HepG2 (cell line): ENCODE data around the gene SLC2A4. TPM values are rescaled to one million over a fixed set of nuclear protein-coding genes. Genes with fewer than 3 reads are reported as not detected.

Source experiments
- ATF4 ChIP-seq, 2 experiments: fragments of 450-650 bp in 1 of 2; sonication (generic) in 1 of 2; formaldehyde crosslinking; IDR thresholded peaks; 2 replicates each; pipeline versions ENCODE4 v1.5.0 to v1.8.0; 2020 to 2022; ENCODE audit warnings: mild to moderate bottlenecking in 1 of 2, missing genetic modification reagents in 1 of 2
- FIP1L1 ChIP-seq: fragments of 200-400 bp; formaldehyde crosslinking; IDR thresholded peaks from 2 replicates; pipeline ENCODE4 v1.6.1; 2018; ENCODE audit warnings: low read depth, mild to moderate bottlenecking, low read length, moderate library complexity, borderline replicate concordance; ENCODE audit not compliant: insufficient read depth
- GMEB1 ChIP-seq: sonication (generic); formaldehyde crosslinking; IDR thresholded peaks from 2 replicates; pipeline ENCODE4 v1.5.1; 2020; ENCODE audit warnings: missing genetic modification reagents, mild to moderate bottlenecking, borderline replicate concordance
- HIC2 ChIP-seq: sonication (generic); formaldehyde crosslinking; IDR thresholded peaks from 2 replicates; pipeline ENCODE4 v1.9.0; 2022; ENCODE audit warnings: low read depth, missing genetic modification reagents
- HNRNPL ChIP-seq: fragments of 200-400 bp; formaldehyde crosslinking; IDR thresholded peaks from 2 replicates; pipeline ENCODE4 v1.6.1; 2017; ENCODE audit warnings: mild to moderate bottlenecking, low read depth, low read length
- HOXA7 ChIP-seq: sonication (generic); formaldehyde crosslinking; IDR thresholded peaks from 2 replicates; pipeline ENCODE4 v1.8.1; 2022; ENCODE audit warnings: mild to moderate bottlenecking, missing genetic modification reagents, moderate library complexity
- IKZF5 ChIP-seq: IDR thresholded peaks from 2 replicates; pipeline ENCODE4 v1.6.1; 2018; ENCODE audit warnings: missing genetic modification reagents, mild to moderate bottlenecking, missing compliant biosample characterization
- TRIM22 ChIP-seq: fragments of 450-650 bp; IDR thresholded peaks from 2 replicates; pipeline ENCODE4 v1.6.1; 2017
- ZNF234 ChIP-seq: sonication (generic); formaldehyde crosslinking; conservative IDR thresholded peaks from 2 replicates; pipeline ENCODE4 v1.5.1; 2020; ENCODE audit warnings: mild to moderate bottlenecking, missing genetic modification reagents
- ZNF382 ChIP-seq: sonication (generic); formaldehyde crosslinking; IDR thresholded peaks from 2 replicates; pipeline ENCODE4 v1.5.0; 2020; ENCODE audit warnings: missing genetic modification reagents, mild to moderate bottlenecking, borderline replicate concordance
- ZNF530 ChIP-seq: sonication (generic); formaldehyde crosslinking; IDR thresholded peaks from 2 replicates; pipeline ENCODE4 v1.5.0; 2020; ENCODE audit warnings: low read depth, mild to moderate bottlenecking, missing genetic modification reagents
- ZNF790 ChIP-seq: sonication (generic); formaldehyde crosslinking; IDR thresholded peaks from 2 replicates; pipeline ENCODE4 v1.8.0; 2022; ENCODE audit warnings: missing genetic modification reagents, mild to moderate bottlenecking, borderline replicate concordance
- ZSCAN30 ChIP-seq: sonication (generic); formaldehyde crosslinking; IDR thresholded peaks from 2 replicates; pipeline ENCODE4 v1.5.0; 2020; ENCODE audit warnings: mild to moderate bottlenecking, missing genetic modification reagents
- polyA plus RNA-seq, 8 experiments: library from polyadenylated mRNA; depleted of rRNA in 3 of 8; stranded (reverse) in 7 of 8; unstranded in 1 of 8; fragments of >200 nt; fragmentation: Illumina TruSeq in 4 of 8; extraction: Trizol in 4 of 8; gene quantifications; 2 replicates each; pipeline versions ENCODE4 v1.2.1 to v1.2.3, GENCODE V29; 2011 to 2016; ENCODE audit warnings: low read depth in 4 of 8, missing spikeins in 1 of 8, mixed read lengths in 1 of 8; ENCODE audit not compliant: insufficient read depth in 1 of 8
- total RNA-seq, 5 experiments: library from RNA; depleted of rRNA; stranded (reverse); fragments of >200 nt; fragmentation: Illumina TruSeq; extraction: Trizol; gene quantifications; 2 replicates each; pipeline ENCODE4 v1.2.3, GENCODE V29; 2016; ENCODE audit warnings: low read depth in 1 of 5
- TF ChIP-seq, protein P1 (sequence below): sonication (generic); formaldehyde crosslinking; IDR thresholded peaks from 2 replicates; pipeline ENCODE4 v1.5.1; 2020; ENCODE audit warnings: mild to moderate bottlenecking, missing genetic modification reagents

The SLC2A4 gene
- total and polyA plus RNA-seq, 2 of the 13 experiments (the other 11 are each of a cell fraction or from before 2014, with no cell fraction given): 4.9 to 5.8 TPM

DNA sequence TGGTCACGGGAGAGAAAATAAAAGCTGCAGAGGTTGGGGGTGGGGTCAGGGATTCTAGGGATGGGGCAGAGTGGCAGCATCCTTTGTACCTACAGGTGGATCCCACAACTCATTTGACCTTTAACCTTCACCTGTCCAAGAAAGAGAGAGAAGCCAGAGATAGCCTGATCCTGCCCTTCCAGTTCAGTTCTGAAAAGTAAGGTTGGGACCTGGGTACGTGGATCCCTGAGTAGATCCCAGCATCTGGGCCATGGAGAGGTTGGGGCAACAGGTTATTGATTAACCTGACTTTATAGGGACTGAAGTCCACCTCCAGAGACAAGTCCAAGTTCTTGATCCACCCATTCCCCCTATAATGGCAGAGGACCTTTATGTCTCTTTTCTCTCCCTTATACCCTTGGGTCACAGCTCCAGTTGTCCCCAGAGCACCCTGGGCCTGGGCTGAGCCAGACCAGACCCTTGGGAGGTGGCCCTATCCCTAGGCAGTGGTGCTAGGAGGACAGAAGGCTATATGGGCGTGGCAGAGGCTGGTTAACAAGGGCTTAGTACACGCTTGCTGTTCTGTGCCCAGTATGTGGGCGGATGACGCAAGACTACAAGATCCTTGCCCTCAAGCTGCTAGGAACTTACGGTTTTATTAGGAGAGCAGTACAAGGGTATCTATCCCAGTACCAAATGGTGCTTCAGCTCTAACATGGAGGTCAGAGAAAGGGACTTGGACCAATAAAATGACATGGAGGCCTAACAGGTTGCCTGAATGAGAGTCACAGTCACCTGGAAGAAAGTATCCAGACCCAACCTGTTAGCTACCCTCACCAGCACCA is 22.6 kb upstream of the SLC2A4 start (continued):
- TF ChIP-seq, protein P1, sequence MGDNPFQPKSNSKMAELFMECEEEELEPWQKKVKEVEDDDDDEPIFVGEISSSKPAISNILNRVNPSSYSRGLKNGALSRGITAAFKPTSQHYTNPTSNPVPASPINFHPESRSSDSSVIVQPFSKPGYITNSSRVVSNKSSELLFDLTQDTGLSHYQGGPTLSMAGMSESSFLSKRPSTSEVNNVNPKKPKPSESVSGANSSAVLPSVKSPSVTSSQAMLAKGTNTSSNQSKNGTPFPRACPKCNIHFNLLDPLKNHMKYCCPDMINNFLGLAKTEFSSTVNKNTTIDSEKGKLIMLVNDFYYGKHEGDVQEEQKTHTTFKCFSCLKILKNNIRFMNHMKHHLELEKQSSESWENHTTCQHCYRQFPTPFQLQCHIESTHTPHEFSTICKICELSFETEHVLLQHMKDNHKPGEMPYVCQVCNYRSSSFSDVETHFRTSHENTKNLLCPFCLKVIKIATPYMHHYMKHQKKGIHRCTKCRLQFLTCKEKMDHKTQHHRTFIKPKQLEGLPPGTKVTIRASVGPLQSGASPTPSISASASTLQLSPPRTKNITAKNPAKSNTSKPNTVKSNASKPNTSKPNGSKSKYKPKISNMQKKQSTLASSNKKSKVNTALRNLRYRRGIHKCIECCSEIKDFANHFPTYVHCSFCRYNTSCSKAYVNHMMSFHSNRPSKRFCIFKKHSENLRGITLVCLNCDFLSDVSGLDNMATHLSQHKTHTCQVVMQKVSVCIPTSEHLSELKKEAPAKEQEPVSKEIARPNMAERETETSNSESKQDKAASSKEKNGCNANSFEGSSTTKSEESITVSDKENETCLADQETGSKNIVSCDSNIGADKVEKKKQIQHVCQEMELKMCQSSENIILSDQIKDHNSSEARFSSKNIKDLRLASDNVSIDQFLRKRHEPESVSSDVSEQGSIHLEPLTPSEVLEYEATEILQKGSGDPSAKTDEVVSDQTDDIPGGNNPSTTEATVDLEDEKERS (CRISPR knock-in tag): peak; percentile 80; the same call in 1 of the 2 replicates
- TF ChIP-seq HNRNPL: no peak
- peak in 1 of 2 experiments; percentile 99; a peak in 2 of 4 replicates for TF ChIP-seq ATF4 (CRISPR knock-in tag; IDR thresholded peaks at IDR 0.05)
- TF ChIP-seq FIP1L1: no peak
- TF ChIP-seq ZNF530 (CRISPR knock-in tag): no peak
- peak; percentile 41; the same call in 1 of the 2 replicates for TF ChIP-seq GMEB1 (CRISPR knock-in tag)
- no peak for TF ChIP-seq ZNF790 (CRISPR knock-in tag)
- TF ChIP-seq ZNF234 (CRISPR knock-in tag): no peak
- no peak for TF ChIP-seq TRIM22
- peak; percentile 72 for TF ChIP-seq HIC2 (CRISPR knock-in tag)
- no peak for TF ChIP-seq ZSCAN30 (CRISPR knock-in tag)
- no peak for TF ChIP-seq HOXA7 (CRISPR knock-in tag)
- no peak for TF ChIP-seq ZNF382 (CRISPR knock-in tag)
- no peak for TF ChIP-seq IKZF5 (CRISPR knock-in tag)
